K562 (cell line): Measurements from ENCODE around the gene ENKUR. TPM values are rescaled to one million over a fixed set of nuclear protein-coding genes. Genes with fewer than 3 reads are reported as not detected.

Experiments
- CEBPG ChIP-seq, 3 experiments: fragments of 200-800 bp in 1 of 3; sonication (Bioruptor generic) in 1 of 3; sonication (generic) in 1 of 3; formaldehyde crosslinking in 1 of 3; IDR thresholded peaks in 2 of 3; conservative IDR thresholded peaks in 1 of 3; 2 replicates each; pipeline versions ENCODE4 v1.6.1 to v1.8.0; 2016 to 2022; ENCODE audit warnings: missing compliant biosample characterization in 2 of 3, missing genetic modification characterization in 2 of 3, mild to moderate bottlenecking in 1 of 3, missing genetic modification reagents in 1 of 3
- CHD4 ChIP-seq: fragments of 200-600 bp; sonication (generic); IDR thresholded peaks from 3 replicates; pipeline ENCODE4 v1.6.1; 2012; ENCODE audit warnings: low read depth, mild to moderate bottlenecking, mixed read lengths, low read length, inconsistent platforms; ENCODE audit not compliant: insufficient read depth, insufficient replicate concordance, poor library complexity, severe bottlenecking
- FOS ChIP-seq: IDR thresholded peaks from 3 replicates; pipeline ENCODE4 v1.6.1; 2011; ENCODE audit not compliant: insufficient read length; ENCODE audit errors: extremely low read depth
- GTF3C2 ChIP-seq: IDR thresholded peaks from 3 replicates; pipeline ENCODE4 v1.6.1; 2011; ENCODE audit warnings: borderline replicate concordance, mild to moderate bottlenecking, moderate library complexity; ENCODE audit not compliant: insufficient read length; ENCODE audit errors: extremely low read depth
- HSF4 ChIP-seq: fragments of 250-450 bp; sonication (Bioruptor Pico); IDR thresholded peaks from 2 replicates; pipeline ENCODE4 v2.1.2; 2022; ENCODE audit warnings: mild to moderate bottlenecking, moderate library complexity, borderline replicate concordance
- KAT7 ChIP-seq: sonication (generic); formaldehyde crosslinking; IDR thresholded peaks from 2 replicates; pipeline ENCODE4 v1.8.0; 2022; ENCODE audit warnings: missing genetic modification reagents, mild to moderate bottlenecking, borderline replicate concordance
- NKRF ChIP-seq: fragments of 450-650 bp; IDR thresholded peaks from 2 replicates; pipeline ENCODE4 v1.6.1; 2016; ENCODE audit warnings: borderline replicate concordance
- PCBP2 ChIP-seq: fragments of 200-400 bp; formaldehyde crosslinking; IDR thresholded peaks from 2 replicates; pipeline ENCODE4 v1.6.1; 2018; ENCODE audit warnings: low read length, low read depth, mild to moderate bottlenecking, moderate library complexity; ENCODE audit not compliant: poor library complexity, severe bottlenecking
- PHTF2 ChIP-seq: fragments of 250-450 bp; sonication (Bioruptor Pico); IDR thresholded peaks from 2 replicates; pipeline ENCODE4 v1.5.0; 2021; ENCODE audit warnings: mild to moderate bottlenecking
- RBM15 ChIP-seq: fragments of 200-400 bp; formaldehyde crosslinking; IDR thresholded peaks from 2 replicates; pipeline ENCODE4 v1.6.1; 2018; ENCODE audit warnings: mild to moderate bottlenecking, low read length, moderate library complexity; ENCODE audit not compliant: insufficient read depth
- RCOR1 ChIP-seq, 2 experiments: IDR thresholded peaks; 2 replicates each; pipeline ENCODE4 v1.6.1; 2012; ENCODE audit warnings: low read depth in 2 of 2, low read length in 2 of 2, borderline replicate concordance in 1 of 2, improper control_type of control experiment in 1 of 2
- SAP30 ChIP-seq: fragments of 200-600 bp; sonication (generic); IDR thresholded peaks from 2 replicates; pipeline ENCODE4 v1.6.1; 2012; ENCODE audit warnings: borderline replicate concordance, low read depth, mild to moderate bottlenecking, moderate library complexity, low read length, control low read depth, inconsistent platforms; ENCODE audit not compliant: insufficient read depth, poor library complexity, severe bottlenecking
- ZFP30 ChIP-seq: fragments of 250-450 bp; sonication (Bioruptor Pico); IDR thresholded peaks from 2 replicates; pipeline ENCODE4 v1.8.0; 2022; ENCODE audit warnings: moderate library complexity, mild to moderate bottlenecking, inconsistent platforms, borderline replicate concordance
- ZFX ChIP-seq: sonication (generic); formaldehyde crosslinking; IDR thresholded peaks from 2 replicates; pipeline ENCODE4 v1.8.0; 2022; ENCODE audit warnings: mild to moderate bottlenecking, missing genetic modification reagents, moderate library complexity
- ZNF766 ChIP-seq: fragments of 200-800 bp; sonication (Bioruptor generic); conservative IDR thresholded peaks from 2 replicates; pipeline ENCODE4 v1.6.1; 2016; ENCODE audit warnings: missing genetic modification characterization, missing compliant biosample characterization
- ZNF778 ChIP-seq: fragments of 450-650 bp; formaldehyde crosslinking; IDR thresholded peaks from 2 replicates; pipeline ENCODE4 v1.4.0; 2020; ENCODE audit warnings: mild to moderate bottlenecking, moderate library complexity
- ZNF830 ChIP-seq: fragments of 250-450 bp; sonication (Bioruptor Pico); IDR thresholded peaks from 2 replicates; pipeline ENCODE4 v1.5.0; 2021; ENCODE audit warnings: mild to moderate bottlenecking
- polyA plus RNA-seq, 8 experiments: library from polyadenylated mRNA; depleted of rRNA in 4 of 8; stranded (reverse) in 5 of 8; unstranded in 3 of 8; fragments of >200 nt; fragmentation: Nextera tagmentation in 2 of 8; fragmentation: Illumina TruSeq in 1 of 8; extraction: Ambion mirVana in 2 of 8; extraction: Trizol in 1 of 8; gene quantifications; 2 replicates each; pipeline versions ENCODE4 v1.2.1 to v1.2.3, GENCODE V29; 2011 to 2014; ENCODE audit warnings: inconsistent platforms in 1 of 8, missing spikeins in 1 of 8
- total RNA-seq, 7 experiments: library from RNA; depleted of rRNA in 6 of 7; stranded (reverse); fragments of >200 nt in 6 of 7; fragmentation: Illumina TruSeq in 2 of 7; extraction: Trizol in 2 of 7; gene quantifications; 2 replicates each; pipeline versions ENCODE4 v1.2.1 to v1.2.3, GENCODE V29; 2011 to 2021; ENCODE audit warnings: low replicate concordance in 1 of 7
- TF ChIP-seq, protein P1 (sequence below): sonication (generic); formaldehyde crosslinking; IDR thresholded peaks from 2 replicates; pipeline ENCODE4 v1.8.0; 2023; ENCODE audit warnings: mild to moderate bottlenecking, missing genetic modification reagents

ENKUR gene
- total and polyA plus RNA-seq, 9 of the 15 experiments (the other 6 are each of a cell fraction or from before 2014, with no cell fraction given) = 0.06 to 0.46 (median 0.20) TPM

DNA sequence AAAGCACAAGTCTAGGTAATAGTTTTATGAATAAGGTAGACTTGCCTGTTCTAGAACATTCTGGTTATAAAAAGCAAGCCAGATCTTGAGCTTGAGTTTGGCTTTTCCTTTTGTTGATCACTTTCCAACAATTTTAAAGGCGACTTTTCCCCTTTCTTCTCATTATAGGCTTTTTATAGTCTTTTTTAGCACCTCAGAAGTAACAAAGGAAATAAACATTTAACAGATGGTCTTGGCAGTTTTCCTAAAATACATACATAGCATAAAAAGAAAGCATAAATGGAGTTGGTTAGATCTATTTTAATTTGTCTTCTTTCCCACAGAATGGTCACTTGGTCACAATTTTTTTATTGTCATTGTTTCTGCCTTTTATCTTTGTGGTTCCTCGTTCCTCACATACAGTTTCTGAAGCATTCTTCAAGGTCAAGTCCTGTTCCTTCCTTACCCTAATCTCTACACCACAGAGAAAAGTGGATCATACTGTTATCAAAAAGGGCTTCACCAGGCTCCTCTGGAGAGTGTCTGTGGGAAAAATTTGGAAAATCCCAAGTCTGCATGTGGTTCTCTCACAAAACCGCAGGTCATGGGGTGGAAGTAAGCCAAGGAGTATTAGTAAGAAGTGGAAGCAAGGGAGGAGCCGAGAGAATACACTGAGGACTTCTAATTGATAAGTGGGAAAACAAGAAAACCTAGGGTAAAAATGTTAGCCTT lies 31.8 kb upstream of the ENKUR start (continued):
- TF ChIP-seq GTF3C2 = no peak
- no peak for TF ChIP-seq NKRF
- TF ChIP-seq ZNF766 (CRISPR knock-in tag) = no peak
- TF ChIP-seq PHTF2 = no peak
- no peak for TF ChIP-seq CEBPG (CRISPR knock-in tag; IDR thresholded peaks at IDR 0.05)
- TF ChIP-seq CEBPG (tag; conservative IDR thresholded peaks at IDR 0.05 in 1 of 2, IDR thresholded peaks at IDR 0.05 in 1 of 2) = no peak
- no peak for TF ChIP-seq FOS
- TF ChIP-seq PCBP2 = no peak
- no peak for TF ChIP-seq ZNF830 (CRISPR knock-in tag)
- no peak for TF ChIP-seq ZNF778 (CRISPR knock-in tag)
- TF ChIP-seq SAP30 = no peak
- TF ChIP-seq HSF4 = no peak
- TF ChIP-seq ZFX (CRISPR knock-in tag) = no peak
- no peak for TF ChIP-seq CHD4
- TF ChIP-seq RCOR1 (IDR thresholded peaks at IDR 0.05; ENCODE audit: borderline replicate concordance in 1 of 2, low read depth in 2 of 2, low read length in 2 of 2) = no peak; a peak in 1 of 4 replicates
- no peak for TF ChIP-seq RBM15
- no peak for TF ChIP-seq KAT7
- TF ChIP-seq, protein P1, sequence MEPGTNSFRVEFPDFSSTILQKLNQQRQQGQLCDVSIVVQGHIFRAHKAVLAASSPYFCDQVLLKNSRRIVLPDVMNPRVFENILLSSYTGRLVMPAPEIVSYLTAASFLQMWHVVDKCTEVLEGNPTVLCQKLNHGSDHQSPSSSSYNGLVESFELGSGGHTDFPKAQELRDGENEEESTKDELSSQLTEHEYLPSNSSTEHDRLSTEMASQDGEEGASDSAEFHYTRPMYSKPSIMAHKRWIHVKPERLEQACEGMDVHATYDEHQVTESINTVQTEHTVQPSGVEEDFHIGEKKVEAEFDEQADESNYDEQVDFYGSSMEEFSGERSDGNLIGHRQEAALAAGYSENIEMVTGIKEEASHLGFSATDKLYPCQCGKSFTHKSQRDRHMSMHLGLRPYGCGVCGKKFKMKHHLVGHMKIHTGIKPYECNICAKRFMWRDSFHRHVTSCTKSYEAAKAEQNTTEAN (CRISPR knock-in tag) = no peak
- TF ChIP-seq ZFP30 (CRISPR knock-in tag) = no peak
